Skin epidermis (tissue), 12 donors: ENCODE results near the gene RPL12.

Source experiments
- H3K27ac ChIP-seq, 21 experiments: fragments of 200-600 bp; sonication (generic) in 11 of 21; one replicate each; pipeline ENCODE4 v1.5.0; 2020; ENCODE audit warnings: mild to moderate bottlenecking in 3 of 21, inconsistent platforms in 2 of 21, moderate library complexity in 2 of 21
- H3K4me3 ChIP-seq, 7 experiments: fragments of 200-600 bp; sonication (generic) in 2 of 7; one replicate each; pipeline ENCODE4 v1.5.0; 2020; ENCODE audit warnings: inconsistent platforms in 2 of 7, mild to moderate bottlenecking in 2 of 7, moderate library complexity in 1 of 7

Gene RPL12

DNA sequence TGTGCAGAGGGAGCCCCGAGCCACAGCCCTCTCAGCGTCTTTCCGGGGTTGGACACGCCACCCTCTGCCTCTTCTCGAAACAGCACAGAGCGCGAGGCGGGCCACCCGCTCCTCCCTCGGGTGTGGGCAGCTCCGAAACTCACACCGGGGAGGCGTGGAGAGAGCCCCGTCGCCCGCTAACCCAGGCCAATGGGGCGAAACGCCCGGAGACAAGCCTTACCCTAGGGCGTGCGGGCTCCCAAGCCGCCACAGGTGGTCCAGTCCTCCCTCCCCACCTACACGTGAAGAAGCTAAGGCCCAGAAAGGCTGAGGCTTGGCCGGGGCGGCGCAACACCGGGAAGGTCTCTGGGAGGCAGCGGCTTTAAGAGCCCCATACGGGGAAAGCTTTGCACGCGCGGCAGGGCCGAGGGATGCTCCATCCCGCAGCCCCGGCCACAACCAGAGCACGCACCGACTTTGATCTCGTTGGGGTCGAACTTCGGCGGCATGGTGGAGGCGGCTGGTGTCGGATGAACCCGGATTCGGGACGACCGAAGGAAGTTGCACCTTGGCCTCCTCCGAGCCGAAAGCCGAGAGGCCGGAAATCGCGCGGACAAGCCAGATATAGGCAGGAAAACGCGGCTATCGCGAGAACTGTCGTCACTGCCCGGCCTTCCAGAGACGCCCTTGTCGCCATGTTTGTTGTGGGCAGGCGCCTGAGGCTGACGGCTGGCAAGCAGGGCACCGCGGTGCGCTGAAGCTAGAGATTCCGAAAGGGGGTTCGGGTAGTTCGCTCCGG lies at the start of gene RPL12, which contains the start of gene LRSAM1:
Gene RPL12 (minus strand): TSS at position 577 of the 778 bp plus-strand sequence. CDS start 89 bp downstream, at position 488.
Gene LRSAM1 (plus strand): TSS at position 681 of the 778 bp plus-strand sequence. CDS start 3,018 bp downstream, outside the sequence.
- peak within 1 kb of the TSS; percentile 63 to 91 (median 85) for H3K4me3 ChIP-seq
- peak within 1 kb of the TSS; percentile 68 to 98 (median 94) for H3K27ac ChIP-seq

GRCh38 chr9:127500862-127501261 lies 49.7 kb upstream of the RPL12 start:
- Histone ChIP-seq H3K4me3 (no peak overlapping the region), H3K27ac (no peak overlapping the region)

DNA sequence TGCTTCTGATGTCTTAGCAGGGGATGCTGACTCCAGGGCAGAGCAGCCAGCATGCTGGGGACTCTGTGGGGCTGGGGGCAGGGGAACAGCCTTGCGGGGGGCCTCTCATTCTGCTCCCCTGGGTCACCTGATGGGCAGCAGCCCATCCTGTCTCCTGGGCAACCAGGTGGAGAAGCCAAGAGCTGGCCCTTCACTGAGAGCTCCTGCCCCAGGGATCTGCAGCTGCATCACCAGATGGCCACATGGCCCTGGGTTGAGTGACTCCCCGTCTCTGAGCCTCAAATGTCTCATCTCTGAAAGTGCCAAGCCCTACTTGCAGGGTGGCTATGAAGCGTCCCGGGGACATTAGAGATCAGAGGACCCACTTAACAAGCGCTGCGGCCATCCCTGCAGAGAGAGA lies 49.2 kb upstream of the RPL12 start:
- H3K27ac ChIP-seq, result no peak overlapping the region

DNA sequence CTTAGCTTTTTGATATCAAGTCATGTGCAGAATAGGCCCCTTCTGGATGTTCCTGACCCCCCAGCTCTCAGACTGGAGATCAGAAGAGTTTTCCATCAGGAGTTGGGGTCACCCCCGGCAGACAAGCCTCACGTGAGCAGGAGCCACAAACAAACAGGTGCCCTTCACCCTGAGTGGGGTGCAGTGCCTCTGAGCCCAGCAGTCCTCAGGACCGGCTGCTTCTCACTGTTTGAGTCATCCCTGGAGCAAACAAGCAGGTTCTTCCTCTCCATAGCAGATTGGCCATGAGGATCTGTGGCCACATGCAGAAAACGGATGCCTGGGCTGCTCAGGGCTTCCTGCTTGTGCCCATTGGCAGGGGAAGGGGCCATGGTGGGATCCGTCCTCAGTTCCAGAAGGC lies 47.1 kb upstream of the RPL12 start:
- H3K4me3 ChIP-seq, result no peak overlapping the region
- H3K27ac ChIP-seq, result no peak overlapping the region

More for the DNA sequence above, 49.2 kb upstream of the RPL12 start:
- H3K4me3 ChIP-seq, result no peak overlapping the region

DNA sequence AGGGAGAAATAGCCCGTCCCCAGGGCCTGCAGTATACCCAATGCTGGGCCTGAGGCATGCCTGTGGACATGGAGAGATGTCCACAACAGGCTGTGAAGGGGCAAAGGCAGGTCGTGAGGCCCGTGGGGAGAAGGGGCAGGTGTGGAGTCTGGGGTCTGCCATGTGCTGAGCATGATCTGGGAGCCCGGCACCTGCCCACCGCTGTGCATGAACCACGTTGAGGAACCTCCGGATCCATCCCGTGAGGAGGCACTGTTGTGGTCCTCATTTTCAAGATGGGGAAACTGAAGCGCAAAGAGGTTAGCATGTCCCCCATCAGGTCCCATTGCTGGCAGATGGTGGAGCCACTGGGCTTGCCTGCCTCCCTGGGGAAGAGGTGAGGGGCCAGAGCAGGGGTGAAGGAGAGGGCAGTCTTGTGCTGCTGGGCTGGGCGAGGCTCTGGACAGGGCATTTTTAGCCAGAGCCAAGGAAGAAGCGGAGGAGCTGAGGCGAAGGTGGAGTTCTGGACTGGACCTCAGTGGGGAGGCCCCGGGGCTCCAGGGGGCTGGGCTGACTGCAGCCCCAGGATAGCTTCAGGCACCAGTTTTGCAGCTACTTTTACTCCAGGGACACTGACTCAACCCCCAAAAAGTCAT lies 46.6 kb upstream of the RPL12 start:
- H3K27ac ChIP-seq, result no peak overlapping the region

DNA sequence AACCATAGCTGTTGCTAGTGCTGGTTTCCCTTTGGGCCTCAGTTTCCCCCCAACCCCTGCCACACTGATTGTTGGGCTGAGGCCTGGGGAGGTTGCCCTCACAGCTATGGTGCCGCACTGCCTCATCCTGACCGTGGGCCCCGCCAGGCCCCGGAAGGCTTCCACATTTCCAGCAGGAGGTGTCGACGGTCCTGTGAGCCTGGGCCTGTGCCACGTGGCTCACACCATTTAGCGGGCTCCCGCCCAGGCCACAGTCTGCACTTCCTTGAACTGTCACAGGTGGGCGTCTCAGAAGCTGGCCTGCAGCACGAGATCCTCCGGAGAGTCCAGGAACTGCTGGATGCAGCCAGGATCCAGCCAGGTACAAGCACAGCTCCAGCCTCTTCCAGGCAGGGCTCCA lies 45.8 kb upstream of the RPL12 start:
- Histone ChIP-seq H3K27ac (peak overlapping the region in 1 of 21 experiments; percentile 53), H3K4me3 (no peak overlapping the region)

More for the DNA sequence above, 46.6 kb upstream of the RPL12 start:
- no peak overlapping the region for H3K4me3 ChIP-seq

DNA sequence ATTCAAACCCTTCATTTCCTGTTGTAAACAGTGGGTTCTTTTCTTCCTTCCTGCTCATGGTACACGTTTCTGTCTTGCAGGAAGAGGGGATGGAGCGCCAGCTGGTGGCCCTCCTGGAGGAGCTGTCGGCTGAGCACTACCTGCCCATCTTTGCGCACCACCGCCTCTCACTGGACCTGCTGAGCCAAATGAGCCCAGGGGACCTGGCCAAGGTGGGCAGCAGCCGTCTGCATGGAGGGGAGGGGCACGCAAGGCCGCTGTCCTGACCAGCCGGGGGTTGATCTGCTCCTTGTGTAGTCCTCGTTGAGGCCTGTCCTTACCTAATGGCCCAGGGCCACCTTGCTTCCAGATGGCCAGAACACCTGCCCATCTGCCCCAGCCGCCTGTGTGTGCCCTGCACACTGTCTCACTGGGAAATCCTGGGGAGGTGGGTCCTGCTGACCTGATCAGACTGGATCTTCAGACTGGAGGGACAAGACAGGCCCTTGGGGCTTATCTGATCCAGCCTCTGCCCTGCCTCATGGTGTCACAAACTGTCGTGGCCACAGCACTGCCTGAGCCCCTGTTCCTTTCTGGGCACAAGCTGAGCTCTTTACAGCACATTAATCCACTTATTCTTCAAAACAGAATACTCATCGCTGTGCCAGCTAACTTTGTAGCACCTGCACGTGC lies 44.8 kb upstream of the RPL12 start:
- H3K27ac ChIP-seq, result peak overlapping the region in 11 of 21 experiments; percentile 19 to 88 (median 72)
- H3K4me3 ChIP-seq, result no peak overlapping the region

DNA sequence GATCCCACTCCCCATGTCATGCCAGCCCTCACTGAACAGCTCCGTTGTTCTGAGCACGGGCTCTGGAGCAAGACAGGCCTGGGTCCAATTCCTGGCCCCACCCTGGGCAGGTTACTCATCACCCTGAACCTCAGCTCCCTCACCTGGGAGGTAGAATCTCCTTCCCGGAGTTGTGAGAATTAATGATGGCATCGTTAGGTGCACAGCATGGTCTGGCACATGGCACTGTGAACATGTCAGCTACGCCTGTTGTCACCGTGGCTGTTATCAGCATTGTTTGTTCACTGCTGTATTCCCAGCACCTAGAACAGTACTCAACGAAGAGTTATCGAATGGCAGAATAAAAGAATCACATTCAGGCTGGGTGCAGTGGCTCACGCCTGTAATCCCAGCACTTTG lies 43.1 kb upstream of the RPL12 start:
- no peak overlapping the region for H3K4me3 ChIP-seq
- peak overlapping the region in 9 of 21 experiments; percentile 2 to 88 (median 56) for H3K27ac ChIP-seq

GRCh38 chr9:127493592-127494303 lies 42.5 kb upstream of the RPL12 start:
- H3K4me3 ChIP-seq, result no peak overlapping the region
- peak overlapping the region in 2 of 21 experiments; percentile 2 to 56 for H3K27ac ChIP-seq

GRCh38 chr9:127492616-127493015 lies 41.4 kb upstream of the RPL12 start:
- Histone ChIP-seq H3K27ac (no peak overlapping the region), H3K4me3 (no peak overlapping the region)

DNA sequence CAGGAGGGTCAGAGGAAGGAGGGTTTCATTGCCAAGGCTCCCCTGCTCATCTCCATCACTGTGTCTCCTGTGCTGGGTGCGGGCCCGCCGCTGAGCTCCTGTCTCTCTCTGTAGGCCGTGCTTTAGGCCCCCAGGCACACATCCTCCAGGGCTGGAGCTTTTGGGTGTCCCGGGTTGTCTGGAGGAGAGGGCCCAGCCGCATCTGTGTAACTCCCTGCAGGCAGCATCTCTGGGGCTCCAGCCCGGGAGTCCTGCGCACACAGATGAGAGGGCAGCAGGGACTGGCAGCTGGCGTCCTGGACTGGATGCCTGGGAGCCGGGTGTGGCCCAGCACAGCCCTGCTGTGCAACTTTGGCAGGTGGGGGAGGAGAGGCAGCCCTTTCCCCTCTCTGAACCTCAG lies 40.3 kb upstream of the RPL12 start:
- Histone ChIP-seq H3K4me3 (no peak overlapping the region), H3K27ac (no peak overlapping the region)

GRCh38 chr9:127490535-127491230 lies 39.5 kb upstream of the RPL12 start:
- H3K4me3 ChIP-seq, result no peak overlapping the region
- no peak overlapping the region for H3K27ac ChIP-seq

- Histone ChIP-seq H3K4me3 (no peak overlapping the region), H3K27ac (no peak overlapping the region)
These were observed 38.4 kb upstream of the RPL12 start for GRCh38 chr9:127489471-127490115.

DNA sequence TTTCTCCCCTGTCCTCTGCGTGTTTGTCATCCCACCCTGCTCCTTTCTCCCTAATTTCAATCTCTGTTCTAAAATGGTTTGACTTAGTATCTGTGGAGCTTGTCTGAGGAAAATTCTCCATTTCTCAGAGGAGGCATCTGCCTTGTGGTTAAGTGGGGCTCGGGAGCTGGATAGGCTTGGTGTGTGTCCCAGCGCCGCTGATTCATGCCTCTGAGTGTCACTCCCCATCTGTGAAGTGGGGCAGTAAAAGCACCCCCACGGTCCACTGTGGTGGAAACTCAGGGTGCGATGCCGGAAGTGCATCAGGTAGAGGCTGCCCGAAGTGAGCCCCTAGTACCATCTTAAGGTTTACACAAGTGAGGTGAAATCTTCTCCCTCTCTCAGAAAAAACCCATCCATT lies 37.7 kb upstream of the RPL12 start:
- no peak overlapping the region for H3K4me3 ChIP-seq
- no peak overlapping the region for H3K27ac ChIP-seq

DNA sequence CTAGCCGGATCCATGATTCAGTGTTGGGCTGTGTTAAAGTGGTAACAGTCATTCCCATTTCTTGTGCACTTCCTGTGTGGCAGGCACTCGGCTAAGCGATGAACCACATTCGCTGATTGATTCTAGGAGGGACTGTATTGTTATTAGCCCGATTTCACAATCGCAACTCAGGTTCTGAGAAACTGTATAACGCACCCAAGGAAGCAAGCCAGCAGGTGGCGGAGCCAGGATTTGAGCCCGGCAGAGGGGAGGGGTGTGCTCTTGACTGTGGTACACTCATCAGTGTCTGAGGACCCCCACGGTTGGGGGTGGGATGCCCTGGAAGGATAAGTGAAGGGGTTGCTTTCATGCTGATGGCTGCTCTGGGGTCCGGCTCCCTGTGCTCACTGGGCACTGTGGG lies 34.8 kb upstream of the RPL12 start:
- no peak overlapping the region for H3K4me3 ChIP-seq
- peak overlapping the region in 5 of 21 experiments; percentile 6 to 41 (median 23) for H3K27ac ChIP-seq

DNA sequence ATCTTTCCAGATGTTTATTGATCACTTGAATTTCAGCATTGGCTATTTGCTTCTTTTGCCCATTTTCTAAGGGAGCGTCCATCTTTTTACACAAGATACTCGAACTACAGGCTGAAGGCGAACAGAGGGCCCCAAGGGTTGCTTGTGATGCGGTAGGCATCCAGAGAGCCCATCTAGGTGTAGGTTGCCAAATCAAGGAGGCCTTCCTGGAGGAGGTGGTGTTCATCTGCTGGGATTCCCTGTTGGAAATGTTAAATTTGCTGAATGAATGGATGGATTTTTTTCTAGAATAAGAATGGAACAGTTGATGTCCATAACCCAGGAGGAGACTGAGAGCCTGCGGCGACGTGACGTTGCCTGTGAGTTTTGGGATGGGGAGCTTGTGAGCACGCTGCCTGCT lies 31.5 kb upstream of the RPL12 start:
- H3K4me3 ChIP-seq, result no peak overlapping the region
- no peak overlapping the region for H3K27ac ChIP-seq

GRCh38 chr9:127479507-127480081 lies 28.4 kb upstream of the RPL12 start:
- Histone ChIP-seq H3K4me3 (no peak overlapping the region), H3K27ac (no peak overlapping the region)

DNA sequence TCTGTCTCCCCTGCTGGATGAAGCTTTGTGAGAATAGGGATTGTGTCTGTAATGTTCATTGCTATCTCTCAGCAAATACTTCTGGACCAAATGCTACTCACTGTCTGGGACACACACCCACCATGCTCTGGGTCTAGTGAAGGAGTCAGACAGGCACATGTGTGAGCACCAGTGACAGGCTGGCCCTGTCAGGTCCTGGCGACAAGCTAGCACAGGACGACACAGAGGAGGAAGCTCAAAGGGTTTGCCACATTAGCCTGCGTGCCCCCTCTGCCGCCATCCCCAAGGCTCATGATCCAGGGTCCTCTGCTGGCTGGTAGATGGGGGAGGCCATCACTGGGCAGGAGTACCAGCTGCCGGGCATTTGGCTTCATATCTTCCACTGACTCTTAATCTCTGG lies 23.4 kb upstream of the RPL12 start:
- no peak overlapping the region for H3K27ac ChIP-seq

More for the DNA sequence above, 23.4 kb upstream of the RPL12 start:
- H3K4me3 ChIP-seq, result no peak overlapping the region
